Lower leg skin (tissue), 4 donors: ENCODE measurements around the gene R3HDM2. TPM values are rescaled to one million over a fixed set of nuclear protein-coding genes. Genes with fewer than 3 reads are reported as not detected.

ENCODE experiments used
- DNase-seq, 2 donors: peaks; one replicate each; pipeline ENCODE4 v3.0.0-alpha.2; 2019; ENCODE audit warnings: low spot score in 2 of 2
- H3K4me3 ChIP-seq: fragments of 200-600 bp; sonication (generic); 2 replicates; pipeline ENCODE4 v1.5.1; 2017; ENCODE audit warnings: mild to moderate bottlenecking, low read depth; ENCODE audit not compliant: poor library complexity, severe bottlenecking
- CTCF ChIP-seq, 3 donors: fragments of 450-650 bp; IDR thresholded peaks; one replicate each; pipeline ENCODE4 v1.5.1; 2016; ENCODE audit warnings: antibody characterized with exemption in 3 of 3, mild to moderate bottlenecking in 3 of 3, moderate library complexity in 2 of 3
- POLR2A ChIP-seq, 2 donors: fragments of 450-650 bp; IDR thresholded peaks; one replicate each; pipeline ENCODE4 v1.6.1; 2016 to 2017; ENCODE audit warnings: antibody characterized with exemption in 2 of 2, mild to moderate bottlenecking in 1 of 2, moderate library complexity in 1 of 2
- WGBS, 2 donors: methylation state at CpG; one replicate each; pipeline ENCODE4 v1.1.5; 2018; 5-methylcytosine and 5-hydroxymethylcytosine counted together
- intact Hi-C: fragments of 100-400 bp; cut with DNase I; formaldehyde crosslinking; loops from one replicate; pipeline ENCODE4 v1.15.0; 2023; ENCODE audit warnings: low total_unique reads
- total RNA-seq, 4 donors: library from RNA; depleted of rRNA; stranded (reverse); fragments of >200 nt; gene quantifications; one replicate each; pipeline ENCODE4 v1.1.0, GENCODE V29; 2016

R3HDM2 gene
- total RNA-seq, 4 donors from 2014 or later, result 37.2 to 64.6 (median 54.3) TPM

- TF ChIP-seq CTCF (IDR thresholded peaks at IDR 0.05) (no peak), POLR2A (IDR thresholded peaks at IDR 0.05) (no peak)
- no peak overlapping the region for H3K4me3 ChIP-seq
- DNase-seq, result no peak
- intact Hi-C loops, result no loop called here
- WGBS, 2 donors, result 77 to 88% methylated on average over 1 of the region's 1 CpG
Measured at GRCh38 chr12:57438400-57438799, 7.6 kb upstream of the R3HDM2 start.

DNA sequence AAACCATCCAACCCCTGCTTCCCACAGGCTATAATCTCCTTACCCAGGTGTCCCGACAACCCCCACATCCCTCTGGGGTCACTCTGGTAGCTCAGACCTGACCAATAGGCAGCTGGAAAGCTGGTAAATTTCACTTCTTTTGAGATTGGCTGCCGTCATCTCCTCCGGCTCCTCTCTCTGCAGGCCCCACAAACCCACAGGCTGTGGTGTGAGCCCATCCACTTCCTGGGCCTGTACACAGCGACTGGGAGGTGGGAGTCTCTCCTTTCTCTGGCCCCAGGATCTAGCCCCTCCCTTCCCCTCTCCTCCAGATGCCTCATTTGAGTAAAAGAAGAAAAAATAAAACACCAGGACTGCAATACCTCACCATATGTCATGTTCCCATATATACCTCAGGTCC, 4.5 kb upstream of the R3HDM2 start:
- no peak overlapping the region for H3K4me3 ChIP-seq
- intact Hi-C loops, result no loop called here
- no peak for DNase-seq
- 75 to 77% methylated on average over 4 of the region's 4 CpGs for WGBS, 2 donors
- TF ChIP-seq CTCF (IDR thresholded peaks at IDR 0.05) (no peak), POLR2A (IDR thresholded peaks at IDR 0.05) (no peak)

GRCh38 chr12:57434517-57435223, 3.8 kb upstream of the R3HDM2 start, which contains the start of gene INHBC:
Gene INHBC, plus strand, starts transcription at chr12:57434784. Its CDS starts 103 bp downstream, at chr12:57434887.
- no peak within 1 kb of the TSS for H3K4me3 ChIP-seq
- peak in 1 of 2 donors; percentile 77 for DNase-seq
- TF ChIP-seq CTCF (IDR thresholded peaks at IDR 0.05), result no peak
- no peak for TF ChIP-seq POLR2A (IDR thresholded peaks at IDR 0.05)
- intact Hi-C loops, result no loop called here
- WGBS, 2 donors, result 84 to 85% methylated on average over 7 to 8 of the region's 8 CpGs

GRCh38 chr12:57433370-57433769, 2.5 kb upstream of the R3HDM2 start:
- DNase-seq, result no peak
- no peak overlapping the region for H3K4me3 ChIP-seq
- no peak for TF ChIP-seq CTCF (IDR thresholded peaks at IDR 0.05)
- no peak for TF ChIP-seq POLR2A (IDR thresholded peaks at IDR 0.05)
- intact Hi-C loops, result no loop called here
- whole genome bisulfite sequencing, 2 donors, result 63 to 96% methylated on average over 3 of the region's 3 CpGs

DNA sequence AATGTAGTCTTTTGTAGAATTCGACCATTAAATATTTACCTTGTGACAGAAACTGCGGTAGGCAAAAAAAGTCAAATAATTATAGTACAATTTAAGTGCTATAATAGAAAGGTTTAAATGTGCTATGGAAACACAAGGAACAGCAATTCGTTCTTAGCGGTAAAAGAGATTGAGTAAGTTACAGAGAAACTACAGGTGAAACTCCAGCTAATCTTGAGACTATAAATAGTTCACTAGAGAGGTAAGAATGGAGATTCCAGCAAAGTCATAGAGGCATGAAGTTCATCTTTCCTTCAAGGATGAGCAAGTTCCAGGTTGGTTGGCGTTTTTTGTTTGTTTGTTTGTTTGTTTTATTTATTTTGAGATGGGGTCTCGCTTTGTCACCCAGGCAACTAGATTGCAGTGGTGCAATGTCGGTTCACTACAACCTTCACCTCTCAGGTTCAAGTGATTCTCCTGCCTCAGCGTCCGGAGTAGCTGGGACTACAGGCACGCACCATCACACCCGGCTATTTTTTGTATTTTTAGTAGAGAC, 878 bp upstream of the R3HDM2 start:
- TF ChIP-seq CTCF (IDR thresholded peaks at IDR 0.05), result no peak
- TF ChIP-seq POLR2A (IDR thresholded peaks at IDR 0.05), result no peak
- no peak overlapping the region for H3K4me3 ChIP-seq
- intact Hi-C loops, result no loop called here
- peak in 1 of 2 donors; percentile 34 for DNase-seq
- WGBS, 2 donors, result 86 to 89% methylated on average over 11 of the region's 11 CpGs
